ENCODE measurements around the gene MCOLN2.

DNA sequence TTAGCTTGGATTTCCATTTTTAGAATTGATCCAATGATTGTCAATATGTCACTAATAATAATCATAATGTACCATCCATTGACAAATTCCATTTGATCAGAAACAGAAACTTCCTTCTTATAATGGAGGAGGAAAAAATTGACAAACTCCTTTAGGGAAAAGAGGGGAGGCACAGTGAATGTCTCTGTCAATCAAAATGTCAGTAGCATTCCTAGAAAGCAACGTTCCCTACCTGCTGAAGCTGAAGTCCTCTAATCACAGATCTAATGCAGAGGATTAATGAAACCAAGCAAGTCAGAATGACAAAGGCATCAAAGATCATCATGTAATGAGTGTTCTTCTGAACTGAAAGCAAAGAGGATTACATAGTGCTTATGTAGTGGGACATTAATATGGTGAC, 29.0 kb upstream of the MCOLN2 start:
- TF ChIP-seq USF2 (IDR thresholded peaks at IDR 0.05; ENCODE audit: low read depth, low read length) (no peak), RAD21 (IDR thresholded peaks at IDR 0.05; ENCODE audit: low read length) (no peak), POLR2A (IDR thresholded peaks at IDR 0.05; ENCODE audit: low read depth, low read length) (no peak), FOS (IDR thresholded peaks at IDR 0.05; ENCODE audit: low read depth, low read length) (no peak), CEBPB (IDR thresholded peaks at IDR 0.05; ENCODE audit: low read depth, low read length) (no peak), RFX5 (IDR thresholded peaks at IDR 0.05; ENCODE audit: low read depth, low read length) (no peak), MAZ (IDR thresholded peaks at IDR 0.05; ENCODE audit: borderline replicate concordance, low read depth, low read length) (no peak), MAFK (IDR thresholded peaks at IDR 0.05; ENCODE audit: low read depth, low read length) (no peak), SMC3 (IDR thresholded peaks at IDR 0.05; ENCODE audit: low read depth, low read length) (no peak), MXI1 (IDR thresholded peaks at IDR 0.05; ENCODE audit: borderline replicate concordance, low read depth, low read length) (no peak)
- TF ChIP-seq, protein P1, sequence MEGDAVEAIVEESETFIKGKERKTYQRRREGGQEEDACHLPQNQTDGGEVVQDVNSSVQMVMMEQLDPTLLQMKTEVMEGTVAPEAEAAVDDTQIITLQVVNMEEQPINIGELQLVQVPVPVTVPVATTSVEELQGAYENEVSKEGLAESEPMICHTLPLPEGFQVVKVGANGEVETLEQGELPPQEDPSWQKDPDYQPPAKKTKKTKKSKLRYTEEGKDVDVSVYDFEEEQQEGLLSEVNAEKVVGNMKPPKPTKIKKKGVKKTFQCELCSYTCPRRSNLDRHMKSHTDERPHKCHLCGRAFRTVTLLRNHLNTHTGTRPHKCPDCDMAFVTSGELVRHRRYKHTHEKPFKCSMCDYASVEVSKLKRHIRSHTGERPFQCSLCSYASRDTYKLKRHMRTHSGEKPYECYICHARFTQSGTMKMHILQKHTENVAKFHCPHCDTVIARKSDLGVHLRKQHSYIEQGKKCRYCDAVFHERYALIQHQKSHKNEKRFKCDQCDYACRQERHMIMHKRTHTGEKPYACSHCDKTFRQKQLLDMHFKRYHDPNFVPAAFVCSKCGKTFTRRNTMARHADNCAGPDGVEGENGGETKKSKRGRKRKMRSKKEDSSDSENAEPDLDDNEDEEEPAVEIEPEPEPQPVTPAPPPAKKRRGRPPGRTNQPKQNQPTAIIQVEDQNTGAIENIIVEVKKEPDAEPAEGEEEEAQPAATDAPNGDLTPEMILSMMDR (conservative IDR thresholded peaks at IDR 0.05; ENCODE audit: low read depth, low read length) = no peak

Measured in IMR-90 (cell line).